ENCODE measurements around the gene FAM53B.

FAM53B gene

GRCh38 chr10:124707144-124707467 is 37.1 kb downstream of the FAM53B start:
- no peak for FAIRE-seq

DNA sequence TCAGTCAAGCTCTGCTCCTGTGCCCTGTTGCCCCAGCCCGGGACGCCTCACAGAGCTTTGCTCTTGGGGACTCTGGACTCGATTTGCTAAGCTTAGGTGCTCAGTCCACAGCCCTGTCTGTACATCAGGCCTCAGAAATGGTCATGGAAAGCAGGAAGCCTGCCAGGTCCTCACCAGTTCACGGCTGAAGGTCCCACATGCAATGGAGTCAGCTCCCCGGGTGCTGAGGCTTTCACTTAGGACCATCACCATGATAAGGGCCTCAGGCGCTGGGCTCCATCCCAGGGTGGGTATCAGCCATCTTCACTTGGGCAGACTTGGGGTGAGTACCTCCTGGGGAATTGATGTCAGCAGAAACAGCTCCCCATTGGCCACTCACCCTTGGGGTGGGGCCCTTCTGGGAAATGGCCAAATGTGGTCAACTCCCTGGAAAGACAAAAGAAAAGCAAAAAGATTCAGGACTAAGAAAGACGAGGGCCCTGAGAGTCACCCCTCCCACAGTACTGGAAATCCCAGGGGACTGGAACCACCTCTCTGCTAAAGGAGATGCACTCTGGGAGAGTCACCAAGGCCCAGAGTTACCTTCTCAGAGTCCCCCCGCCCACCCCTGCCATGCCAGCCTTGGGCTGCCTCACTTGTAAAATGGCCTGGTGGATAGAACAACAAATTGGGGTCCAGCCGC is 37.6 kb downstream of the FAM53B start:
- no peak for FAIRE-seq

GRCh38 chr10:124705817-124706461 is 38.2 kb downstream of the FAM53B start:
- FAIRE-seq = no peak

- FAIRE-seq = no peak
These were observed 38.8 kb downstream of the FAM53B start for GRCh38 chr10:124705381-124705740.

GRCh38 chr10:124704428-124705380 is 39.5 kb downstream of the FAM53B start:
- no peak for FAIRE-seq

GRCh38 chr10:124703778-124704427 is 40.3 kb downstream of the FAM53B start:
- FAIRE-seq = no peak

- FAIRE-seq = no peak
These were observed 40.8 kb downstream of the FAM53B start for GRCh38 chr10:124703372-124703771.

DNA sequence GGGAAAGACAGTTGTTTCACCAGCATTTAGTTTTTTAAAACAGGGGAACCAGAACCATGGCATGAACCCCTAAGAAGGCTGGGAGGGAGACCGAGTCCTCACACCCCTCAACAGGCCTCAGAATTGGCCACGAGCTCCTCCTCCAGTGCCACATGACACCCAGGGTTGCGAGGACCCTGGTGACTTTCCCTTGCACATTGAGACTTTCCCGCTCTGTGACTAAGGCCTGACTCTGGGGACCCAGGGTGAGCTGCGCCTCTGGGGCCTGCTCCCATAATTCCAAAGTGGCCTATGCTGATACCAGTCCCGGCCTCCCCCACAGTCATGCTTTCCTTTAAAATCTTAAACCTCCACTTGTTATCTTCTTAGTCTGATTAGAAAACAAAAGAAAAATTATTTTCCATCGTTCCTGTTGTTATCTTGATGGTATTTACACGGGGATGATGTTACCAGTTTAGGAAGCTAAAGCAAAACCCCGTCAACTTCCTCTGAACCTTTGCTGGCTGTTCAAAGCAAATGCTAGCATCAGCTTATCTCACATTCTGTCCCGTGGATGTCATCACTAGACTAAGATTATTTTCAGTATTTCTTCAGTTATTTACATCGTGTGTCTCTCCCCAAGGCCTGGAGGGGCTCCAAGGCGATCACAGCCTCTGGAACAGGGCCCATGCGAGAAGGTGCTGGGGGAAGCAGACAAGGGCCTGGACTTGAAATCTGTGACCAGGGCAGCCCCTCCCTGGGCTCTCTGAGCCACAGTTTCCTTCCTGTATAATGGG is 42.1 kb downstream of the FAM53B start:
- no peak for FAIRE-seq

DNA sequence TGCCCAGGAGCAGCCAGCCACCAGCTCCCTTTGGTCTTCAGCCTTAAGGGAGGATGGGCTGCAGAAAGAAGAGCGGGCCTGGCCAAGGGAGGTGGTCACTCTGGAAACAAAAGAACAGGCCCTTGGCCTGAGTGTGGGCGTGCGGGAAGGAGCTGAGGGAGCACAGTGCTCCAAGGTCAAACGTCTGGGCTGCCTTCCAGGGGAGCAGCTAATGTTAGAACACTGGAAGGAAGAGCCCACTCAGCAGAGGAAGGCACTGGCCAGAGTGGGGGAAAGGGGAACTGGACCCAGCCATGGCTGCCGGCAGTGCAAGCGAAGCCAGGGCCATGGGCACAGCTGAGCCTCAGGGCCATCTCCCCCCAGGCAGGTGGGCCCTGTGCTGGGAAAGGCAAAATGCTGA is 42.7 kb downstream of the FAM53B start:
- FAIRE-seq = no peak

GRCh38 chr10:124701038-124701365 is 43.2 kb downstream of the FAM53B start:
- FAIRE-seq = no peak

DNA sequence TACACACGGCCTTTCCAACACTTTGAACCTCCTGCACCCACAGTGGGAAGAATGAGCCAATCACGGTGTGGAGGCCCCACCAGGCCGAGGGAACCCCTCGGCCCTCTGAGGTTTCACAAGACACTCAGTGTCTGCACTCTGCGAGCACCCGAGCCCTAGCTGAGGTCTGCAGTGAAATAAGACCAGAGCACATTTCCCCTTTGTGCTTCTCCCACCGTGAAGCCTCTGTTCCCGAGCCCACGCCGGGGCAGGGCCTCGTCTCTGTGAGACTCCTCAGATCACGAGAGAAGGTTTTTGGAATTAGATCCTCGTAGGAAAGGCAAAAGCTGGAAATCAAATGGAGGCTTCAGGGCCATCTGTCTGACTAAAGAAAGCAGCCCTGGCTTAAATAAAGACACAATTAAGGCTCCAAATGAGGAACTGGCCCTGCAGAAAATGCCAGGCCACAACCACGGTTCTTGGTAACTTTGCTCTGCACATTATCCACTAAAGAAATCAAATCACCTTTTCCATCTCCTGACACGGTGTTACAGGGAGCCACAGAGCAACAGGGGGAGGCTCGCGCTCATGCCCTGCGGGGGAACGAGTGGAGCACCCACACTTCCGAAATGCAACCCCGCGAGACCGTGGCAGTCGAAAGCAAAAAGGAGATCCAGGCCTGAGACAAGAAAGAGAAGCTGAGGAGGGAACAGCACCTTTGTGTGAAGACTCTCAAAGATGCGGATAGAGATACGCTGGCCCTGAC is 43.7 kb downstream of the FAM53B start:
- FAIRE-seq = no peak

DNA sequence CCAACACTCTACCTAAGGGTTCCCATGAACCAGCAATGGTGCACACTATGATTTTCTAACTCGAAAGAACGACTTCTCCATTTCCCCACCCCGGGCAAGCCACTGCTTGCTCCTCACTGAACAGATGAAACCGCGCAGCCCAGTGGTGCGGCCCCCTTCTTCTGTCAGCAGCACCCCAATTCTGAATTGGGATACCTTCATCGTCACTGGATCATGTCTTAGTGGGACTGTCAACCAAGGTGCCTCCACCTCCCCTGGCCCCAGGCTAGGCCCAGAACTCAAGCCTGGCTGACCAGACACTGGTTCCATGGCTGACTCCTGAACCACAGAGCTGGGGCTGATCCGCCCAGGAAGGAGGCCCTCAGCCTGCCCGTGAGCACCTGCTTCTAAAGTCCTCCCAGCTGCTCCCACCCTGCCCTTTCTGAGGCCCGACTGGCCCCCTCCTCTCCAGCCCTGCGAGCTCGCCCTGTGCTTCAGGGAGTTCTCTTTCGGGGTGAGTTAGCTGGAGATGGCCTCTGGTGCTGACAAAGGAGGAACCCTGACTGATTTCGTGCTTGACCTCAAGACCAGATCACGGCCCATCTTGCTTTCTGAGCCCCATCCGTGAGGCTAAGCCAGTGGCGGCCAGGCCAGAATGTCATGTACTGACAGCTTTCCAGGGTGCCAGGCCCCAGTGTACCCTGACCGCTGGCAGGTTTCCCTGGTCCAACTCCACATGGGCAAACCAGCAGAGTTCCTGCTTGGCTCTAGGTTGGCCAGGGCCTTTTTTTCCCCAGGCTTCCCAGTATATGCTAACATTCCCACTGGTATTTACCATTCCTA is 44.5 kb downstream of the FAM53B start:
- no peak for FAIRE-seq

- FAIRE-seq = no peak
These were observed 45.4 kb downstream of the FAM53B start for GRCh38 chr10:124698545-124699469.

DNA sequence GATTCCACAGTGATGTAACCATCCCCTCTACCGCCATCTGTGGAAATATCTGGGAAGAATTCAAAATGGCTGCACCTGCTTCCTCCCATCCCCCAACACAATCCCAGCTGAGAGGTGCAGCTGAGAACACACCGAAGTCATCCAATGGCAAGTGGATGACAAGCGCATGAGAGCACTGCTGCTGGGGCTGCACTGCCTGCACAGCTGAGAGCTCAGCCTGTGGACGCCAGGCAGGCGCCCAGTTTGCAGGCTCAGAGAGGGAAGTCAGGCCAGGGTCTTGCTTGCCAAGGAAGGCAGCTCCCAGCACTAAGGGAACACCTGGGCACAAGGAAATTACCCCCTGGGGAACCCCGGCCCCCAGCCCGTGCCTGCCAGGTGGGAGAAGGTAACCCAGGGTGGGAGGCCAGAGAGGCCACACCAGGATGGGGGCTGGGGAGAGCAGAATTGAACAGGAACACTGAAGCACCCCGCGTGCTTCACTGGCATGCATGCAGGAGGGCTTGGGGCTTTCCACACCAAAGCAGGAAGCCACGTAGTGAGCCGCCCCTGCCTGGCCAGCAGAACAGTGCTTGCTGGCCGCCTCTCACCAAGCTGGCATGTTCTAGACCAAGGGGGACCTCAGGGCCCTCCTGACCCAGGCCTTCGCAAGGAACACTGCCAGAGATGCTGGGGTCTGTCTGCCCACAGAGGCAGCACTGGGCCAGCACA is 46.2 kb downstream of the FAM53B start:
- no peak for FAIRE-seq

GRCh38 chr10:124697443-124697836 is 46.7 kb downstream of the FAM53B start:
- FAIRE-seq = no peak

DNA sequence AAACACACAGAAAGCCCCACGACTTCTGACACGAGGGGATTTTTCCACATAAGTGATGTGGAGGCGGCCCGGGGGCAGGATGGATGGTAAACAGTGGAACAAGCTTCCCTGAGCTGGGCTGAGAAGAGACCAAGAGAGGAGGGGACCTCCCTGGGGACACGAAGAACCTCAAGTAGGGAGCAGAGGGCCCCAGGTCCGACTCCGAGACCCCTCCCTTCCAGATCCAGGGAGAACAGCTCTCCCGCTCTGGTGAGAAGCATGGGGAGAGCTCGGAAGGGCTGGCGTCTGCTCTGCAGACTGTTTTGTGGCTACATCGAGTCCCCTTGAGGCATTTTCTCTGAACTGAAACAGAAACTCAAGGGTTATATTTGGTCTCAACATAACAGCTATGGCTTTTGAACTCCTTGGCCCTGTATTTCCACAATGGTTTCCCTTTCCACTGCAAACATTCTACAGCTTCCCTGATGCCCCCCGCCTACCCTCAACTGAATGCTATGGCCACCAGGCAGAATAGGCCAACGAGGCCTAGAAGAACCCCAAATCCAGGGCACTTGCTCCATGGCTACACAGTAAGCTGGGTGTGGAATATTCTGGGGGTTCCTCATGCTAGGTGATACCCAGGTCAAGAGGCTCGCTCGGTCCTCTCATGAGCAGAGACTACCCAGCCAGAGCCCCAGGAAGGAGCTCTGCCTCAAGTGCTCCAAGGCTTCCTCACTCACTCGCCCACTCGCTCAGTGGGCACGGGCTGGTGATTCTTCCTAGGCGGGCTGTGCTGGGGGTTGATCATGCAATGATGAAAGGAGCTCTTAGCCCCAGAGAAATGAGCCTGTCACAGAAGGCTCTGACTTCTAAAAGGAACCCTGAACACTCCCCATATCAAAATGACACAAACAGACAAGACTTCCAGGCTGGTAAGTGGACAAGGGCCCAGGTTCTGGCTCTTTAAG is 47.5 kb downstream of the FAM53B start:
- FAIRE-seq = no peak

- no peak for FAIRE-seq
These were observed 48.9 kb downstream of the FAM53B start for GRCh38 chr10:124695259-124695658.
